Left cardiac atrium (tissue), 4 donors: ENCODE measurements around the gene ELP2. TPM values are rescaled to one million over a fixed set of nuclear protein-coding genes. Genes with fewer than 3 reads are reported as not detected.
A peak's percentile ranks its signal among the peaks of the same experiment; 100 is the strongest.
"Not testable (repeated sequence)": the region's sequence is repeated elsewhere in the genome, so short reads cannot be mapped to it uniquely, and the experiment has no call there.

Experiments
- ATAC-seq, 2 donors: fragments of 200-7000 bp; cut with Tn5 transposase; one replicate each; pipeline ENCODE4 v1.9.1; 2020; ENCODE audit warnings: mild to moderate bottlenecking in 2 of 2, moderate library complexity in 2 of 2
- DNase-seq: peaks from one replicate; pipeline ENCODE4 v3.0.0-alpha.2; 2020
- intact Hi-C, 2 donors: fragments of 100-400 bp; cut with DNase I; formaldehyde crosslinking; loops; one replicate each; pipeline versions ENCODE4 v1.14.1 to v1.15.1; 2022 to 2023
- long read RNA-seq: library from polyadenylated mRNA; unstranded; transcript quantifications from one replicate; pipeline ENCODE4 v2.0.0, GENCODE V29; 2021
- total RNA-seq, 2 donors: library from RNA; stranded (reverse); fragmentation: NEBNext Ultra II Directional; extraction: Animal tissue kit (Norgen Biotek cat#: 25700); gene quantifications; one replicate each; pipeline ENCODE4 v1.2.1, GENCODE V29; 2021
- donor health status: DM: no; HTN: yes; CAD: no.
- donor health status: DM: no; HTN: yes; CAD: no; lungs with severe emphysema.
- donor health status: DM: yes; HTN: yes; CAD: no.
- donor health status: Dilated cardiomyopathy.

ELP2 gene
- 10 to 100 TPM; 41.4 to 55.7 TPM for total RNA-seq
- long read RNA-seq, full-length matches to known transcripts: 81 of 99 reads
- long read RNA-seq, partial matches to known transcripts: 3 of 99 reads
- long read RNA-seq, other reads (novel, unspliced or antisense): 15 of 99 reads

- intact Hi-C loops: no loop called here
- peak; percentile 97 to 99 for ATAC-seq
- DNase-seq: peak; percentile 97
These were observed at the start of gene ELP2, which contains the start of gene SLC39A6 for GRCh38 chr18:36129300-36130038. Gene ELP2 (plus strand): TSS chr18:36129899. CDS start chr18:36129934, 35 bp downstream. Gene SLC39A6 (minus strand): TSS chr18:36129340. CDS start chr18:36127007, 2,333 bp downstream.

DNA sequence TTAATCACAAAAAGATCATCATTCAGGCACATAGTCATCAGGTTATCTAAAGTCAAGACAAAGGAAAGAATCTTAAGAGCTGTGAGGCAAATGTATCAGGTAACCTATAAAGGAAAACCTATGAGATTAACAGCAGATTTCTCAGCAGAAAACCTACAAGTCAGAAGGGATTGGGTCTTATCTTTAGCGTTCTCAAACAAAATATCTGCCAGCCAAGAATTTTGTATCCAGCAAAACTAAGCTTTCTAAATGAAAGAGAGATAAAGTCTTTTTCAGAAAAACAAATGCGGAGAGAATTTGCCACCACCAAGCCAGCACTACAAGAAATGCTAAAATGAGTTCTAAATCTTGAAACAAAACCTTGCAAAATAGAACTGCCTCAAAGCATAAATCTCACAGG lies 48.6 kb upstream of the ELP2 start:
- ATAC-seq, intact Hi-C loops, DNase-seq: not testable (repeated sequence)

DNA sequence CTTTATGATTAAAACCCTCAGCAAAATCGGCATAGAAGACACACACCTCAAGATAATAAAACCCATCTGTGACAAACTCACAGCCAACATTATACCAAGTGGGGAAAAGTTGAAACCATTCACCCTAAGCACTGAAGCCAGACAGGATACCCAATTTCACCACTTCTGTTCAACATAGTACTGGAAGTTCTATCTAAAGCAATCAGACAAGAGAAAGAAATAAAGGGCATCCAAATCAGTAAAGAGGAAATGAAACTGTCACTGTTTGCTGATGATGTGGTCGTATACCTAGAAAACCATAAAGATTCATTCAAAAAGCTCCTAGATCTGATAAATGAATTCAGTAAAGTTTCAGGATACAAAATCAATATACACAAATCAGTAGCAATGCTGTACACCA lies 46.0 kb upstream of the ELP2 start:
- intact Hi-C loops: no loop called here
- DNase-seq (no peak), ATAC-seq (no peak)

DNA sequence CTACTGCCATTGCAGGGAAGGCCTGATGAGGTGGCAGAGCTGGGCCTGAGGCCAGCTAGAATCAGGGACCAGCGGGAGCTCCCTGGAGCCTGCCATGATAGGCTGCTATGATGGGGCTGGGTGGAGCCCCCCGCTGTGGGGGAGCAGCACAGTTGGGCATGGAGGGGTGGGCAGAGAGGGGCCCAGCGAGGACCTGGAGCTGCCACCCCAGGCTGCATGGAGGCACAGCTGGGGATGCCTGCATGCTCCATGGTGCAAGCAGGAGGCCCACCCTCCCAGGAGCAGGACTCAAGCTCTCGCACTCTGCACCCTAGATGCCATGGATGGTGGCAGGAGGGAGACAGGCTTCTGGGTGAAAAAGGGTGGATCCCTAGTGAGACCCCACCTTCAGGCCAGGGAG lies 44.5 kb upstream of the ELP2 start:
- intact Hi-C loops: no loop called here
- ATAC-seq: no peak

DNA sequence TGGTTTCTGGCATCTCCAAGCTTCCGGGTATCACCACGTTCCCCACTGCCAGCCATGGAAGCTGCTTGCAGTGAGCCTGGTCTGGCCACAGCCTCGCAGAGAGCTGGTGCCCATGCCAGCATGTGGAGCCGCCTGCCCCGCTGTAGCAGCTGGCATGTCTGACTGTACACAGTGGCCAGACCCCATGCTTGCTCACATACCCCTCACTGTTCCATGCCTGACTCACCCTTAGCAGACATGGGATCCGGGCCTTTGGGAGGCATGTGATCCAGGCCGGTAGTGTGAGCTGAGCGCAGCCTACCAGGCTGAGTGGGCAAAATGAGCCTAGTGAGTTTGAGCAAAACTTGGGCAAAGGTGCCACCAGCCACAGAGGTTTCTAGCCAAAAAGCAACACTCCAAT lies 43.5 kb upstream of the ELP2 start:
- peak in 1 of 2 donors; percentile 53 for ATAC-seq
- no peak for DNase-seq
- intact Hi-C loops: no loop called here

More for the DNA sequence above, 44.5 kb upstream of the ELP2 start:
- DNase-seq: no peak

GRCh38 chr18:36088256-36088655 lies 41.4 kb upstream of the ELP2 start:
- ATAC-seq (no peak), DNase-seq (no peak)
- intact Hi-C loops: no loop called here

- ATAC-seq: no peak
- intact Hi-C loops: no loop called here
- DNase-seq: no peak
These were observed 40.7 kb upstream of the ELP2 start for GRCh38 chr18:36089001-36089400.

DNA sequence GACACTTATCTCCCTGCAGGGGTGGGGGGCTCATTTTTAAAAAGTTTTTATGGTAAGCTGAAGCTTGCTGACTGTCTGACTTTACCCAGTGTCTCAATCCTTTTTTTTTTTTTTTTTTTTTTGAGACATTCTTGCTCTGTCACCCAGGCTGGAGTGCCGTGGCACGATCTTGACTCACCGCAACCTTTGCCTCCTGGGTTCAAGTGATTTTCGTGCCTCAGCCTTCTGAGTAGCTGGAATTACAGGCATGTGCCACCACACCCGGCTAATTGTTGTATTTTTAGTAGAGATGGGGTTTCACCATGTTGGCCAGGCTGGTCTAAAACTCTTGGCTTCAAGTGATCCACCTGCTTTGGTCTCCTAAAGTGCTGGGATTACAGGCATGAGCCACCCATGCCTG lies 37.6 kb upstream of the ELP2 start:
- DNase-seq, ATAC-seq: not testable (repeated sequence)
- intact Hi-C loops: loop anchor here in 1 of 2 donors (10.0 kb wide), 2 partner anchors 77 to 663 kb away; no protein-coding TSS in a partner anchor

DNA sequence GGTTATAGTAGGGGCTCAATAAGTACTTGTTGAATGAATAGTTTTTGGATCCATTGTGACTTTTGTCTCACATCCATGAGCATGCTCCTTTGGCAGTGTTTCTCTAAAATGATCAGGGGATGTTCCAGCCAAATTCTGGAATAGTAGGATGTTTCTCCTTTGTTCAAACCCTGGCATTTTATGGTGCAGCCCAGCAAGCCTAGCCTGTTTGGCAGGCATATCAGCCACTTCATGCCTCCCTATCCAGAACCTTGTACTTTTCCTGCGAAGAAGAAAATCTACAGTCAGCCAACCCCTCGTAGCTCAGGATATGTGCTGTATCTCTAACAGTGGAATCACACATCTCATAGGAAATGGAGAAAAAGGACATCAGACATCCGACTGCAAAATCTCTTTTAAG lies 35.3 kb upstream of the ELP2 start:
- DNase-seq (no peak), ATAC-seq (no peak)
- intact Hi-C loops: loop anchor here in 1 of 2 donors (10.0 kb wide), 2 partner anchors 80 to 660 kb away; no protein-coding TSS in a partner anchor

GRCh38 chr18:36095936-36096519 lies 33.7 kb upstream of the ELP2 start:
- DNase-seq (no peak), ATAC-seq (no peak)
- intact Hi-C loops: loop anchor here in 1 of 2 donors (1.0 to 10.0 kb wide), 3 partner anchors 81 to 659 kb away; no protein-coding TSS in a partner anchor

- ATAC-seq (no peak), DNase-seq (no peak)
- intact Hi-C loops: loop anchor here in 1 of 2 donors (1.0 to 10.0 kb wide), 3 partner anchors 82 to 658 kb away; no protein-coding TSS in a partner anchor
These were observed 32.7 kb upstream of the ELP2 start for GRCh38 chr18:36096955-36097354.

GRCh38 chr18:36099311-36099710 lies 30.4 kb upstream of the ELP2 start:
- DNase-seq (no peak), ATAC-seq (no peak)
- intact Hi-C loops: loop anchor here in 1 of 2 donors (10.0 kb wide), 2 partner anchors 85 to 655 kb away; no protein-coding TSS in a partner anchor

- ATAC-seq (no peak), DNase-seq (no peak)
- intact Hi-C loops: loop anchor here in 1 of 2 donors (5.0 kb wide), 1 partner anchor 180 kb away; no protein-coding TSS in a partner anchor
These were observed 27.8 kb upstream of the ELP2 start for GRCh38 chr18:36101943-36102342.

DNA sequence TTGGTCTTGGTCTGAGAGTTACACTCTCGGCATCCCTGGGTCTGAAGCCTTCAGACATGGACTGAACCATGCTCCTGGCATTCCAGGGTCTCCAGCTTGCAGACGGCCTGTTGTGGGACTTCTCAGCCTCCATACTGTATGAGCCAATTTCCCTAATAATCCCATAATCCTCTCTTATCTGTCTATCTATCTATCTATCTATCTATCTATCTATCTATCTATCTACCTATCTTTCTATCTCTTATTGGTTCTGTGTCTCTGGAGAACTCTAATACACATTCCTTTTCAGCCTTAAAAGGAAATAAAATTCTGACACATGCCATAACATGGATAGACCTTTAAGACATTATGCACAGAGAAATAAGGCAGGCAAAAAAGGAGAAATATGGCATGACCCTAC lies 24.9 kb upstream of the ELP2 start:
- ATAC-seq (no peak), DNase-seq (no peak)
- intact Hi-C loops: loop anchor here in 1 of 2 donors (5.0 kb wide), 1 partner anchor 178 kb away; no protein-coding TSS in a partner anchor

GRCh38 chr18:36107477-36107876 lies 22.2 kb upstream of the ELP2 start:
- DNase-seq (no peak), ATAC-seq (no peak)
- intact Hi-C loops: no loop called here

DNA sequence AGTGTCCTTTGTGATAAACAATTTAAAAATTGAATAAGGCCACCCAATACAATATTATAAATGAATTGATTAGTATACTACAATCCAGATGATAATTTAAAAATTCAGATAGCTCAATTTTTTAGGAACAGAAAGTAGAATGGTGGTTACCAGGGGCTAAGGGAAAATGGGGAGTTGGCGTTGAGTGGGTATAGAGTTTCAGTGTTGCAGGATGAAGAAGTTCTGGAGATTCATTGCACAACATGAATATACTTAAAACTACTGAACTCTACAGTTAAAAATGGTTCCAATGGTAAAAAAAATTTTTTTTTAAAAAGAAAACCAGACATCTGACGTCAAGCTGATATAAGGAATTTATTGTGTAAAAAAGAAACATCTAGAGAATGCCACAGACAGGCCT lies 21.5 kb upstream of the ELP2 start:
- DNase-seq (no peak), ATAC-seq (no peak)
- intact Hi-C loops: no loop called here

- intact Hi-C loops: no loop called here
- DNase-seq: no peak
- ATAC-seq: no peak
These were observed 21.1 kb upstream of the ELP2 start for GRCh38 chr18:36108601-36109000.

GRCh38 chr18:36109737-36110136 lies 20.0 kb upstream of the ELP2 start:
- intact Hi-C loops: no loop called here
- ATAC-seq (no peak), DNase-seq (no peak)

- ATAC-seq (no peak), DNase-seq (no peak)
- intact Hi-C loops: no loop called here
These were observed 17.4 kb upstream of the ELP2 start for GRCh38 chr18:36112302-36112701.

DNA sequence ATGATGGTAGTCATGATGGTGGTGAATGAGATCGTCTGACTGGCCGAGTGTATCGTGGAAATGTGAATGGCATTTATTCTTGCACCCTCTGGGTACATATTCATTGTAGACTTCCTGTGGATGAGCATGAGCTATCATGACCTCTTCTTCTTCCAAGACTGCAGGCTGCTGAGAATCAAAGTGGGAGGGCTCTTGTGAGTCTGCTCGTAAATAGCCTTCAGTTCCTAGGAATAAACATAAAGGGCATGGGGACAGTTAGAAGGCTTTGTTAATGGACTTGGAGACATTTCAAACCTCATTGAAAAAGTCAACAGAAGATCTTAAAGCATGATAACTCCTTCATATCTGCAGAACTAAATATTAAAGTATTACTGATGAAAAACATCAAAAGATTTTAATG lies 15.4 kb upstream of the ELP2 start:
- DNase-seq: no peak
- intact Hi-C loops: no loop called here
- ATAC-seq: no peak
